ENCODE data around the gene PPHLN1. TPM values are rescaled to one million over a fixed set of nuclear protein-coding genes. Genes with fewer than 3 reads are reported as not detected.
"Not testable (repeated sequence)": the region's sequence is repeated elsewhere in the genome, so short reads cannot be mapped to it uniquely, and the experiment has no call there.

PPHLN1 gene
- total RNA-seq, 2 donors from 2014 or later: 56.9 to 63.1 TPM

- Mint-ChIP-seq H3K27ac (peak overlapping the region; percentile 67), H3K27me3 (ENCODE audit: low read depth) (no peaks in the 10 kb centered on the region), H3K4me3 (peak overlapping the region in 1 of 2 donors; percentile 2), H3K36me3 (ENCODE audit: insufficient read depth in 2 of 2) (peaks cover 7 to 14% of the 10 kb centered on the region in 2 donors), H3K4me1 (ENCODE audit: low read depth) (peaks cover 32% of the 10 kb centered on the region), H3K9me3 (peaks cover 0 to 2% of the 10 kb centered on the region in 2 donors)
- peak; percentile 49 to 79 for ATAC-seq (replicated peaks in 1 of 2)
- DNase-seq: no peak
These were observed 36.1 kb downstream of the PPHLN1 start for GRCh38 chr12:42361909-42362646.

GRCh38 chr12:42362647-42363260 is 36.8 kb downstream of the PPHLN1 start:
- ATAC-seq (replicated peaks in 1 of 2): no peak
- H3K27me3 Mint-ChIP-seq (ENCODE audit: low read depth): no peaks in the 10 kb centered on the region
- peaks cover 32% of the 10 kb centered on the region for H3K4me1 Mint-ChIP-seq (ENCODE audit: low read depth)
- H3K4me3 Mint-ChIP-seq: no peak overlapping the region
- DNase-seq: no peak
- H3K36me3 Mint-ChIP-seq (ENCODE audit: insufficient read depth in 2 of 2): peaks cover 7 to 14% of the 10 kb centered on the region in 2 donors
- peak overlapping the region; percentile 67 for H3K27ac Mint-ChIP-seq
- H3K9me3 Mint-ChIP-seq: peaks cover 0 to 2% of the 10 kb centered on the region in 2 donors

DNA sequence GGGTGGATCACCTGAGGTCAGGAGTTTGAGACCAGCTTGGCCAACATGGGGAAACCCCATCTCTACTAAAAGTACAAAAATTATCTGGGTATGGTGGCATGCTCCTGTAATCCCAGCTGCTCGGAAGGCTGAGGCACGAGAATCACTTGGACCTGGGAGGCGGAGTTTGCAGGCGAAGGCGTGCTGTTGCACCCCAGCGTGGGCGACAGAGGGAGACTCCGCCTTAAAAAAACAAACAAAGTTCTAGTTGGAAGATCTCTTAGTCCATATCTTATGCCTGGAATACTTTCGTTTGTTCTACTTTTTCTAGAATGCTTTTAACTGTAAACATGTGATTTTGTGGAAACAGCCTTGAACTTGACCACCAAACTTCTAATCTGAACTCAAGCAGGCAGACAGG is 38.7 kb downstream of the PPHLN1 start:
- Mint-ChIP-seq H3K27ac (no peak overlapping the region), H3K4me3 (no peak overlapping the region), H3K27me3 (ENCODE audit: low read depth) (no peaks in the 10 kb centered on the region), H3K9me3 (peaks cover 0 to 2% of the 10 kb centered on the region in 2 donors), H3K36me3 (ENCODE audit: insufficient read depth in 2 of 2) (peaks cover 5 to 13% of the 10 kb centered on the region in 2 donors), H3K4me1 (ENCODE audit: low read depth) (peaks cover 27% of the 10 kb centered on the region)
- ATAC-seq (replicated peaks in 1 of 2) (no peak), DNase-seq (no peak)

DNA sequence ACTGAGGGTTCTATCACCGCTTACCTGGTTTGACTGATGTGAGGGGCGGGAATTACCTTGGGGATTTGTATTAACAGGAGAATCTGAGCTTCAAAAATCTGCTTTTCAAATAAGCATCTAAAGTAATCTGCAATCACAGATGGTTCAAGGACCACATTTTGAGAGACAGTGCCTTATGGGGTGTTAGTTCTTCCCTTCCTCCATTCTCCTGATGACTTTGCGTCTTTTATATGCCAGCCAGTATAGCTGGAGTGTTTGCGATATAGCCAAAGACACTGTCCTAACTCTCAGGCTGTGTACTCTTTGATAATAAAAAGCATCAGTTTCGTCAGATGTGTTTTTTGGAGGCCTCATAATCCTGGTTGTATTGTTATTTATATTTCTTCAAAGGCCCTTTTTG is 39.5 kb downstream of the PPHLN1 start:
- no peak for ATAC-seq (replicated peaks in 1 of 2)
- Mint-ChIP-seq H3K27me3 (ENCODE audit: low read depth) (no peaks in the 10 kb centered on the region), H3K36me3 (ENCODE audit: insufficient read depth in 2 of 2) (peaks cover 5 to 12% of the 10 kb centered on the region in 2 donors), H3K4me3 (no peak overlapping the region), H3K4me1 (ENCODE audit: low read depth) (peaks cover 19% of the 10 kb centered on the region), H3K9me3 (peaks cover 0 to 2% of the 10 kb centered on the region in 2 donors), H3K27ac (no peak overlapping the region)
- DNase-seq: no peak

DNA sequence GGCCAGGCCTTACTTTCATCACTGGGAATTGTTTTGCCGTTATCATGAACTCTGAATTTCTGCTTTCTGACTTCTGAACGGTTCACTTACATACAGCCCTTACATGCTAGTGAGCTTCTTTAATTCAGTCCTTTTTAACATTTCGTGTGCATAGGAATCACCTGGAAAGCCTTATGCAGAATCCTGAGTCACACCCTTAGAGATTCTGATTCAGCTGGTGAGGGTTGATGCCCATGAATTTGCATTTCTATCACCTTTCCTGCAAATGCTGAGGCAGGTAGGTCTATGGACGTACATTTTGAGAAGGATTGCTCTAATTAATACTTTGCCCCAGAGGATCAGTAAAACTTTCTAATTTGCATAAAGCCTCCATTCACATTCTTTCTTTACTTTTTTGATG is 44.0 kb downstream of the PPHLN1 start:
- Mint-ChIP-seq H3K36me3 (ENCODE audit: insufficient read depth in 2 of 2) (peaks cover 1% of the 10 kb centered on the region in 2 donors), H3K27ac (no peak overlapping the region), H3K27me3 (ENCODE audit: low read depth) (no peaks in the 10 kb centered on the region), H3K4me3 (no peak overlapping the region), H3K4me1 (ENCODE audit: low read depth) (peaks cover 6% of the 10 kb centered on the region), H3K9me3 (no peaks in the 10 kb centered on the region)
- DNase-seq (no peak), ATAC-seq (replicated peaks in 1 of 2) (no peak)

DNA sequence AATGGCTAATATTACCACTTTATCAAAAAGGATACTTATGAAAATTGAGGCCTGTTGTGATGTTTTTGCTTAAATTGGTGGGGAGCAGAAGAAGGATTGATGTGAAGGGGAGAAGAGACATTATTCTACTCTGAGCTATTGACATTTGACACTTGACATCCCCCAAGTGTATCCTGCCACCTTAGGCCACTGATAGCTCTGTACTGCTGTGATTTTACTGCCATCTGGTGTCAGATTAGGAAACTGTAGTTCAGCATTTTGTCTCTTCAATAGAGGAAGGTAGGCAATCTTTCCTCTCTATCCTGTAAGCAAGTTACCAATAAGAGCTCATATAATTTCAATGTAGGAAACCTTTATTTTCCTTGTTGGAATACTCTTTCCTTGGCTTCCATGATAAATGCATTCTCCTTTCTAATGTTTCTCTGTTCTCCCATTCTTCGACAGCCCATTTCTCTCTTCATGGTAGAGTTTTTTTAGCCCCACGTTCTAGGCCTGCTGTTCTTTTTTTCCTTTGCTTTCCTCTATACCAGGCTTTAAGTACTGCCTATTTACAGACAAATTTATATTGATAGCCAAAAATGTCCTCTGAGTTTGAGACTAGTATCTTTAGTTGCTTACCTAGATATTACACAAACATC is 46.3 kb downstream of the PPHLN1 start:
- DNase-seq (peak; percentile 23 to 36), ATAC-seq (replicated peaks in 1 of 2) (peak; percentile 74 to 82)
- Mint-ChIP-seq H3K27ac (peak overlapping the region; percentile 5), H3K4me3 (no peak overlapping the region), H3K9me3 (no peaks in the 10 kb centered on the region), H3K4me1 (ENCODE audit: low read depth) (peaks cover 6% of the 10 kb centered on the region), H3K27me3 (ENCODE audit: low read depth) (no peaks in the 10 kb centered on the region), H3K36me3 (ENCODE audit: insufficient read depth in 2 of 2) (peaks cover 3 to 7% of the 10 kb centered on the region in 2 donors)

- Mint-ChIP-seq H3K9me3 (no peaks in the 10 kb centered on the region), H3K27ac (no peak overlapping the region), H3K4me3 (no peak overlapping the region), H3K36me3 (ENCODE audit: insufficient read depth in 2 of 2) (peaks cover 3 to 6% of the 10 kb centered on the region in 2 donors), H3K4me1 (ENCODE audit: low read depth) (peaks cover 6% of the 10 kb centered on the region), H3K27me3 (ENCODE audit: low read depth) (no peaks in the 10 kb centered on the region)
- ATAC-seq (replicated peaks in 1 of 2) (no peak), DNase-seq (no peak)
These were observed 47.7 kb downstream of the PPHLN1 start for GRCh38 chr12:42373669-42374068.

GRCh38 chr12:42380733-42381132 is 54.8 kb downstream of the PPHLN1 start:
- Mint-ChIP-seq H3K36me3 (ENCODE audit: insufficient read depth in 2 of 2) (peaks cover 3 to 20% of the 10 kb centered on the region in 2 donors), H3K27me3 (ENCODE audit: low read depth) (no peaks in the 10 kb centered on the region), H3K27ac (no peak overlapping the region), H3K9me3 (no peaks in the 10 kb centered on the region), H3K4me1 (ENCODE audit: low read depth) (no peaks in the 10 kb centered on the region), H3K4me3 (no peak overlapping the region)
- no peak for ATAC-seq (replicated peaks in 1 of 2)
- DNase-seq: no peak

GRCh38 chr12:42382013-42382696 is 56.2 kb downstream of the PPHLN1 start:
- ATAC-seq (replicated peaks in 1 of 2) (no peak), DNase-seq (no peak)
- peaks cover 2 to 15% of the 10 kb centered on the region in 2 donors for H3K36me3 Mint-ChIP-seq (ENCODE audit: insufficient read depth in 2 of 2)
- H3K4me1 Mint-ChIP-seq (ENCODE audit: low read depth): no peaks in the 10 kb centered on the region
- no peak overlapping the region for H3K4me3 Mint-ChIP-seq
- peak overlapping the region; percentile 68 for H3K27ac Mint-ChIP-seq
- H3K9me3 Mint-ChIP-seq: no peaks in the 10 kb centered on the region
- H3K27me3 Mint-ChIP-seq (ENCODE audit: low read depth): no peaks in the 10 kb centered on the region

DNA sequence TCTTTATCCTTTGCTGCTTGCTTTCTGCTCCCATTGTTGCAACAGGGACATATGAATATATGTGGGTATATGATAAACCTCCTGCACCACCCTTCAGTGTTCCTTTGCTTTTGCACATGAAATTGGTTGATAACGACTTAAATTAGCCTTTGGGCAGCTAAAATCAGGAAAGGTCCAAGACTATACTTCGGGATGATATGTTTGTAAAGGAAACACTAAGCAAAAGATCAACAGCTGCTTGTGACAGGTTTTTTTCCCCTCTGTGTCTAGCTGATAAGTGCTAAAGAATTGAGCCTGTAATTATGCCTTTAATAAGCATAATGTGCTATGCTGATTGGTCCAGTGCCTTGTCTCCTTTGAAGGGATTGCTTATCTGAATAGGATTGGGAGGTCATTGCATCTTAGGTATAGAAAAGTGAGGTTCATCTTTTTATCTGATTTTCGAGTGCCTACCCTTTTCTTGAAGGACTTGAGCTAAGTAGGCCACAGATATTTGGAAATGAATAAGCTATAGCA is 59.4 kb downstream of the PPHLN1 start:
- Mint-ChIP-seq H3K27ac (no peak overlapping the region), H3K4me3 (no peak overlapping the region), H3K27me3 (ENCODE audit: low read depth) (no peaks in the 10 kb centered on the region), H3K9me3 (no peaks in the 10 kb centered on the region), H3K4me1 (ENCODE audit: low read depth) (no peaks in the 10 kb centered on the region), H3K36me3 (ENCODE audit: insufficient read depth in 2 of 2) (peaks cover 2 to 17% of the 10 kb centered on the region in 2 donors)
- DNase-seq (no peak), ATAC-seq (replicated peaks in 1 of 2) (no peak)

GRCh38 chr12:42386308-42386707 is 60.3 kb downstream of the PPHLN1 start:
- no peak for ATAC-seq (replicated peaks in 1 of 2)
- Mint-ChIP-seq H3K9me3 (no peaks in the 10 kb centered on the region), H3K36me3 (ENCODE audit: insufficient read depth in 2 of 2) (peaks cover 2 to 20% of the 10 kb centered on the region in 2 donors), H3K4me1 (ENCODE audit: low read depth) (no peaks in the 10 kb centered on the region), H3K27me3 (ENCODE audit: low read depth) (no peaks in the 10 kb centered on the region), H3K4me3 (no peak overlapping the region), H3K27ac (no peak overlapping the region)
- no peak for DNase-seq

DNA sequence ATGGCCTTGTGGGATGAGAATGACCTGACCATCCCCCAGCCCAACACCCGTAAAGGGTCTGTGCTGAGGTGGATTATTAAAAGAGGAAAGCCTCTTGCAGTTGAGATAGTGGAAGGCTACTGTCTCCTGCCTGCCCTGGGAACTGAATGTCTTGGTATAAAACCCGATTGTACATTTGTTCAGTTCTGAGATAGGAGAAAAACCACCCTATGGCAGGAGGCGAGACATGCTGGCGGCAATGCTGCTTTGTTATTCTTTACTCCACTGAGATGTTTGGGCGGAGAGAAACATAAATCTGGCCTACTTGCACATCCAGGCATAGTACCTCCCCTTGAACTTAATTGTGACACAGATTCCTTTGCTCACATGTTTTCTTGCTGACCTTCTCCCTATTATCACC is 62.1 kb downstream of the PPHLN1 start:
- H3K4me1 Mint-ChIP-seq (ENCODE audit: low read depth); H3K27me3 Mint-ChIP-seq (ENCODE audit: low read depth); ATAC-seq (replicated peaks in 1 of 2): not testable (repeated sequence)

GRCh38 chr12:42394429-42394828 is 68.5 kb downstream of the PPHLN1 start:
- ATAC-seq (replicated peaks in 1 of 2): no peak
- peaks cover 0 to 12% of the 10 kb centered on the region in 2 donors for H3K36me3 Mint-ChIP-seq (ENCODE audit: insufficient read depth in 2 of 2)
- no peaks in the 10 kb centered on the region for H3K4me1 Mint-ChIP-seq (ENCODE audit: low read depth)
- DNase-seq: no peak
- no peaks in the 10 kb centered on the region for H3K27me3 Mint-ChIP-seq (ENCODE audit: low read depth)
- H3K9me3 Mint-ChIP-seq: no peaks in the 10 kb centered on the region
- H3K27ac Mint-ChIP-seq: no peak overlapping the region
- no peak overlapping the region for H3K4me3 Mint-ChIP-seq

More for the DNA sequence above, 62.1 kb downstream of the PPHLN1 start:
- peaks cover 0 to 15% of the 10 kb centered on the region in 2 donors for H3K36me3 Mint-ChIP-seq (ENCODE audit: insufficient read depth in 2 of 2)
- H3K4me3 Mint-ChIP-seq, H3K9me3 Mint-ChIP-seq, DNase-seq, H3K27ac Mint-ChIP-seq: not testable (repeated sequence)
